IPS-NIHi7 (cell line): ENCODE results near the gene PRADC1.
"Not testable (repeated sequence)": the region's sequence is repeated elsewhere in the genome, so short reads cannot be mapped to it uniquely, and the experiment has no call there.

ENCODE experiments used
- DNase-seq: peaks from one replicate; pipeline ENCODE4 v3.0.0; 2012; ENCODE audit warnings: mixed read lengths; ENCODE audit errors: extremely low spot score

Gene PRADC1

DNA sequence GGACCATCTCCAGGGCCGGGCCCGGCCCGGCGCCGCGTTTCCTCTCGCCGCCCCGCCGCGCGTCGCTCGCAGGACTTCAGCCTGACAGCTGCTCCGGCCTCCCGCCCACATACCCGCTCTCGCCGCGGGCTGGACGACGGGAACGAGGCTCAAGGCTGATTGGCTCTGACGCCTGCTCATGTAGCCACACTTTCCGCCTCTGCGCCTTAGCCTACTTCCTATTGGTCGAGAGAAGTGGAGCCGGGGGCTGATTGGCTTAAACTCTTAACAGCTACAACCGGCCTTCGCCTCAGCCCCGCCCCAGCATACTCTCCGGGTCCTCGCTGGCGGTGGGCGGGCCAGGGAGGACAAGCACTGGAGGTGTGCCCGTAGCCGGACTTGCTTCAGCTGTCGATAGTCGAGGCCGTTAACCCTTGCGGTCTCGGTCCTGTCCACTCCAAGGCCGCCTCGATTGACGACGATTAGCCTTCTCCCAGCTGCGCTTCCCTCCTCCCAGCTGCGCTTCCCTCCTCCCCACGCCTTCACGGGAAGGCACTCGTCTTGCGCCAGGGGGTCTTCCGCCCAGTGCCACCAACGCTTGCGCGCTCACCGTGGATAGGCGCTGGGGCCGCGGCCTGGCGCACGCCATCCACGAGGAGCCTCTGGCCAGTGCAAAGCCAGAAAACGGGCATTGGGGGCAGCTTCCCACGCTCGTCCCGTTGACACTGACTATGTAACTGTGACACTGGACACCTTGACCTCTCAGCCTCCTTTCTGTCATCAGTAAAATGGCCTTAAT lies at the start of gene PRADC1:
TSS of gene PRADC1 (minus strand) at position 86 of the 778 bp plus-strand sequence. CDS start at position 7, 79 bp downstream.
- peak; percentile 99 for DNase-seq

- DNase-seq = no peak
Measured at GRCh38 chr2:73281244-73281643, 48.2 kb upstream of the PRADC1 start.

DNA sequence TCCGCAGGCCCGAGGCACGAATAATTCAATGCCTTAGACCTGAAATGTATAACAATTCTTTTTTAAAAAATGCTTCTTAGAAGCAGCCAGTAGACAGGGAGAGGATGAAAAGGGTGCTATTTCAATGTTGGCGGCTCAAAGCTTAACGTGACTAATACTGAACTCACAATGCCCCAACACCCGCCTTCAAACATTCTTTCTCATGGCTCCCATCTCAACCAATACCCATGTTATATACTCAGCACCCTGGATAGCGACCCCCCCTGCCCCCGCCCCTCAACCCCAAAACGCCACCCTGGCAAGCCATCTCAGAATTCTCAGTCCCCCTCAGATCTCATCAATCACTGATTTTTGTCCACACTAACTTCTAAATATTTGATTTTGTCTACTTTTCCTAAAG lies 46.8 kb upstream of the PRADC1 start:
- no peak for DNase-seq

DNA sequence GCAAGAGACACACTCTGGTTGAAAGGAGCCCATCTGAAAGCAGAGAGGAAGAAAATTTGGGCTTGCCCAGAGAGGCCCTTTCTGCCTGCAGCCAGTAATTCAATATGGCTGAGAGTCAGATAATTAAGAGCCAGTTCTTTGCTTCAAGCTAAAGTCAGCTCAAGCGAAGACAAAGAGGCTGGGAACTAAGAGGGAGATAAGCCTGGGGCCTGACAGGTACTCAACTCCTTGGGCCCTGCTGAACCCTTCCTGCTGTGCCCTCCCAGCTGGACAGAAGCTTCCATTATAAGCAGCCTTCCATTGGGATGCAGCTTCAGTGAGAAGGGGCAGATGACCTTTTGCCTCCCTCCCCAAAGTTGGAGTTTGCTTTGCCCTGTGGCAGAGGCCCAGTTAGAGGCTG lies 39.2 kb upstream of the PRADC1 start:
- no peak for DNase-seq

DNA sequence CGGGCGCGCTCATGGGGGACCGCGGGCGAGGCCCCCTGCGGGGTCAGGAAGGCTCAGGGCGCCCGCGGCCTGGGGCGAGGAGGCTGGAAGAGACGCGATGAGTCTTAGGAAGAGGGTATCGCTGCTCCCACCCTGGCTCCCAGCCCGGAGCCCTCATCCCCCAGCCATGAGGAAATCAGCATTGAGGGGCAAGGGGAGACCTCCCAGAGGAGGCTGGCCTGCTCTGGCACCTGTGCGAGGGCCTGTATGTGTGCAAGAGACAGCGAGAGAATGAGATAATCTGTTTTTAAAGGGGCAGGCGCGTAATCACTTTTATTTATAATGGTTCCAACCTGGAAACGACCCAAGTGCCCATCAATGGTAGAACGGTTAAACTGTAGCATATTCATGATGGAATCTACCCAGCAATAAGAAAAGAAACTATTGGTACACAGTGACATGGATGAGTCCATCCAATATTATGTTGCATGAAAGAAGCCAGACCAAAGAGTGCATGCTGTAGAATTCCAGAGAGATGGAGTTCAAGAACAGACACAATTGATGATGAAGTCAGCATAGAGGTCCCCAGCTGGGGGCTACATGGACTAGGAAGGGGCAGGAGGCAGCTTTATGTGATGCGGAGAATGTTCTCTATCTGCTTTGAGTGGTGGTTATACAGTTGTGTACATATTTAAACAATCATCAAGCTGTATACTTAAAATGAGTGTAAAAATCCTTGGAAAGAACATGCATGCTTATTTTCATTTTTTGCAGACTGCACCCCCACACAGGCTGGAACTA lies 36.8 kb upstream of the PRADC1 start:
- no peak for DNase-seq

DNA sequence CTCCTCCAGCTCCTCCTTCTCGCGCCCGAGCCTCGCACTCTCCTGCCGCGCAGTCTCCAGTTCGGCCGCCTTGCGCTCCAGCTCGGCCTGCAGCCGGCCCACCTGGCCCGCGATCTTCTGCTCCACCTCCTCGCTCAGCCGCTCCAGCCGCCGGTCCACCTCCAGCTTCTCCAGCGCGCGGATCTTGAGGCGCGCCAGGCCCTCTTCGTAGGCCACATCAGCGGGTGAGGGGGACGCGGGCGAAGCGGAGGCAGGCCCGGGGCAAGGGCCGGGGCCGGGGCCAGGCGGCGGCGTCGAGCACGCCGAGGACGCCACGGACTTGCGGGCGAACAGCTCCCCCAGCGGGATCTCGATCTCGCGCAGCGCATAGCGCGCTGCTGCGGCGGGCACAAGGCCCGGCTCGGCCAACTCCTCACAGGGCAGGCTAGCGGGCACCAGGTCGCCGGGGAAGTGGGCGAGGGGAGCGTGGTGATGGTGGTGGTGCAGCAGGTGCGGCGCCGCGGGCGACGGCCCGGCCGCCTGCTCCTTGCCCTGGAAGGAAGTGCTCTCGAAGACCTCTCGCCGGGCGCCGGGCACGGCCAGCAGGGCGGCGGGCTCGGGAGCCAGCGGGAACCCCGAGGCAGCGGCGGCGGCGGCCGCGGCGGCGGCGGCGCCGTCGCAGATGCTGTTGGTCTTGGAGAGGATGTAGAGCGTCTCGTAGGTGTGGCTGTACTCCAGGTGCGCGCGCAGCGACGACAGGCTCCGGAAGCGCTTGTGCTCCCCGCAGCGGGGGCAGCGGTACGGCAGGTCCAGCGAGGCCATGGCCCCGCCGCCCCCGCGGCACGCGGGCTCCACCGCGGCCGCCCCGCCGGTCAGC lies 36.0 kb upstream of the PRADC1 start:
- DNase-seq = peak; percentile 90

- DNase-seq = no peak
Measured at GRCh38 chr2:73268366-73268829, 35.4 kb upstream of the PRADC1 start.

DNA sequence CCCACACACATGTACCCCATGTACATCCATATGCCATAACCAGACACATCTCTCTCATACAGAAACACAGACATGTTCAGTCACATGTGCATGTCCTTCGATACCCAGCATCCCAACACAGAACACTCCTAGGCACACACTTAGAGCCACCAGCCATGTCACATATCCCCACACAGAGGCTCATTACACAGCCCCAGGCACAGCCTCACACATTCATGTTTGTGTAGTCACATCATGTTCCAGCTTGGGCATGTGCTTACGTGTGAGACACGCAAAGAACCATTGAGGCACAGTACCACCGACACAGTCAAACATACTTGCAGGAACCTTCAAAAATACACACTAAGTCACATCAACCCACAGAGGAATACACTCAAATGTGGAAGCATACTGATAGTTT lies 34.0 kb upstream of the PRADC1 start:
- no peak for DNase-seq

DNA sequence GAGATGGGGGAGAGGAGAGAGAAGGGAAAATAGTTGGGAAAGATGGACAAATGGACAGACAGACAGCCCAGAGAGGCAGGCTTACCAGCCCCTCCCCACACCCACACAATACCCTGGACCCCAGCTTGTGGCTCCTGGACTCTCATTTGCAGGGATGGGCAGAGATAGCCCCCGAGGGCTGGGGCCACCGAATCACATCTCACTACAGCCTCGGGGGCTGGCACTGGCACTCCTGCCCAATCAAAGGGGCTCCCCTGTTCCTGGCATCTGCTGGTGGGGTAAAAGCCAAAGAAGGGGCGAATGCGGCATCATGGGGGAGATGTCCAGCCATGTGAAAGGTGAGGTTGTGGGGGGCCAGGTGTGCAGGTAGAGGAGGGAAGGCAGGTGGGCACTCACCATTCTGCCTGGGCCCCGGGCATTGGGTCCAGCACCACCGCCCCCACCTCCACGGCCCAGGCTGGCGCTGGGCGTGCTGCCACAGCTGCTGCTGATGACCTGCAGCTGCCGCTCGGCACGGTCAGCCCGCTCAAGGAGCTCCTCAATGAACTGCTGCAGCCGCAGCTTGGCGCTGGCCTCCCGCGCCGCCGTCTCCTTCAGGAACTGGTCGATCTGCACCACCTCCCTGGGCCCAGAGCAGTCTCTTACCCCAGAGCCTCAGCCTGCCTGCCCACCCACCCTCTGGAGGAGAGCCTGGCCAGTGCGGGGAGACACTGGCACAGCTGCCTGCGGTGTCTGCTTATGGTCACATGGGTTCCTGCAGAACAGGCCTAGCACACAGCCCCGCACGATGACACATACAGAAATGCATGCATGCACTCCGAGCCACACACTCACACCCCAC lies 33.2 kb upstream of the PRADC1 start:
- DNase-seq = no peak

DNA sequence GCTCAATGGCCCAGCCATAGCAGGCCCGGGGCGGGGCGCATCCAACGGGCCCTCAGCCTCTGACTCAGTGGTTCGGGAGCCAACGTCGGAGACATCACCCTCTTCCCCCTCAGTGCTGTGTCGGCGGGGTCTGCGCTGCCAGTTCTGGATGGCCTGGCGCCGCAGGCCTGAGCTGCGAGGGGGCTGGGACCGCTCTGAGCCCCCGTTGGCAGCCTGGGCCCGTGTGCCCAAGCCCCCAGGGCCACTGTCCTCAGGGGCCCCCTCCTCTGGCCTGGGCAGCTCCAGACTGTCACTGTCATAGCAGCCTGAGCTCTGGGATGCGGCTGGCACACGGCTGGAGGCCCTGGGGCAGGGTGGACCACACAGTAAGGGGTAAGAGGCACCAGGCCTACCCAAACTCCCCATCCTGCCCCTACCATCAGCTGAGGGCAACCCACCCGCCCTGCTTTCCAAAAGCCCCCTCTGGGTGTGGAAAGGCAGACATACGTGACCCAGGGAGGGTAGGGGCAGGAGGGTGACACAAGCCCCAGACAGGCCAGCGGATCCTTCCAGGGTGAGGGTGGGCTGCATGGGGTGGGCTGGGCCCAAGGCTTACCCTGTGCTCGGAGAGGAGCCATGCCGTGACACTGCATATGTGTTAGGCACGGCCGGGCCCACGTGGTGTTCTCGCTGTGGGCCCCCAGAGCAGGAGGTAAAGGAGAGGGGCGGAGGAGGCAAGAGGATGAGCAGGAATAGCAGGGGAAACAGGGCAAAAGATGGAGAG lies 32.4 kb upstream of the PRADC1 start:
- DNase-seq = no peak

- DNase-seq = no peak
Measured at GRCh38 chr2:73264783-73265182, 31.7 kb upstream of the PRADC1 start.

DNA sequence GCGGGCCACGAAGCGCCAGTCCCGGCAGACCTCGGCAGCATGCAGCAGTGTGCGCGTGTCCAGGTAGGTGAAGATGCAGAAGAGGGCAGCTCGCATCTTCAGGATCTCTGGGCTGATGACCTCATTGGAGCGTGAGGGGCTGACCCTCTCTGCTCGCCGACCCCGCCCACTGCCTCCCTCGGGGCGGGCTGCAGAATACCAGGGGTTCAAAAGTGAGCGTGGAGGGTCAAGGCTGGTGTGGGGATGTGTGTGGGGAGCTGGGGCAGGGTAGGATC lies 31.2 kb upstream of the PRADC1 start:
- DNase-seq = no peak

- DNase-seq = no peak
Measured at GRCh38 chr2:73263540-73264331, 30.7 kb upstream of the PRADC1 start.

- DNase-seq = not testable (repeated sequence)
Measured at GRCh38 chr2:73262691-73263429, 29.8 kb upstream of the PRADC1 start.

- no peak for DNase-seq
Measured at GRCh38 chr2:73262108-73262651, 29.1 kb upstream of the PRADC1 start.

DNA sequence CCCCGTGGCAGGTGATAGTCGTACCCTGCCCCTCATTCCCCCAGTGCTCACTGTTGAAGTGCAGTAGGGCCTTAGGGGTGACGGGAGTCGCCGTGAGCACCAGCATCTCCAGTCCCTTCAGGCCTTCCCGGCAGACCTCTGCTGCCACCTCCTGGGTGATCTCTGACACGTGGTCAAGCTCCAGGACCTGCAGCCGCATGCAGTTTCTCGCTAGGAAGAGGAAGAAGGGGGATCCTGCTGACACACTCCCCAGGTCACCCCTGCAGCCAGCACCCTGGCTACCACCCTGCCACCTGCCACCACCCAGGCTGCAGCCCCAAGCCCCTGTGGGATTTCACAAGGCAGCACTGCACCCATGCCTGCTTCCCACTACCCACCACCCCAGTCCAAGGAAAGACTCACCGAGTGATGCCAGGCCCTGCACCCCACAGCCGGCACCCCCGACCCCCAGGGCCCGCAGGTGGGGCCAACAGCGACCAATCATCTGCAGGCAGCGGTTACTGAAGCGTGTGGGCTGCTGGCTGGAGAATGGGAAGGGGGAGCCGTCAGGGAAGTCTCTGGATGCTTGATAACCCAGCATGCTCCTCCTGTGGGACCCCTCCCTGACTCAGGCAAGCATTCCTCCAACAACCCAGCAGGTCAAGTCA lies 27.4 kb upstream of the PRADC1 start:
- DNase-seq = peak; percentile 88

GRCh38 chr2:73259704-73260337 lies 26.8 kb upstream of the PRADC1 start:
- no peak for DNase-seq

- no peak for DNase-seq
Measured at GRCh38 chr2:73259276-73259675, 26.2 kb upstream of the PRADC1 start.
